IPS-20b (cell line): ENCODE data around the gene METTL16.
"Not testable (repeated sequence)": the region's sequence is repeated elsewhere in the genome, so short reads cannot be mapped to it uniquely, and the experiment has no call there.

Experiments used
- H3K27ac ChIP-seq: one replicate; pipeline ENCODE4 v1.5.1; 2013; ENCODE audit warnings: low read length
- H3K27me3 ChIP-seq: 2 replicates; pipeline ENCODE4 v1.6.1; 2013; ENCODE audit warnings: mild to moderate bottlenecking, low read length, inconsistent platforms; ENCODE audit not compliant: insufficient read depth
- H3K36me3 ChIP-seq: 2 replicates; pipeline ENCODE4 v1.6.1; 2013; ENCODE audit warnings: low read depth, mild to moderate bottlenecking, inconsistent platforms, low read length, moderate library complexity; ENCODE audit not compliant: insufficient read depth
- H3K4me1 ChIP-seq: 2 replicates; pipeline ENCODE4 v1.6.1; 2013; ENCODE audit warnings: mild to moderate bottlenecking, control low read depth, inconsistent platforms, low read length, moderate library complexity; ENCODE audit not compliant: insufficient read depth
- H3K4me3 ChIP-seq: 2 replicates; pipeline ENCODE4 v1.5.1; 2013; ENCODE audit warnings: mild to moderate bottlenecking, low read length, inconsistent platforms
- H3K9ac ChIP-seq: 2 replicates; pipeline ENCODE4 v1.6.1; 2013; ENCODE audit warnings: low read depth, mild to moderate bottlenecking, inconsistent platforms, low read length, moderate library complexity
- H3K9me3 ChIP-seq: 2 replicates; pipeline ENCODE4 v1.6.1; 2013; ENCODE audit warnings: mild to moderate bottlenecking, low read depth, low read length, inconsistent platforms; ENCODE audit not compliant: insufficient read depth

Gene METTL16, protein sequence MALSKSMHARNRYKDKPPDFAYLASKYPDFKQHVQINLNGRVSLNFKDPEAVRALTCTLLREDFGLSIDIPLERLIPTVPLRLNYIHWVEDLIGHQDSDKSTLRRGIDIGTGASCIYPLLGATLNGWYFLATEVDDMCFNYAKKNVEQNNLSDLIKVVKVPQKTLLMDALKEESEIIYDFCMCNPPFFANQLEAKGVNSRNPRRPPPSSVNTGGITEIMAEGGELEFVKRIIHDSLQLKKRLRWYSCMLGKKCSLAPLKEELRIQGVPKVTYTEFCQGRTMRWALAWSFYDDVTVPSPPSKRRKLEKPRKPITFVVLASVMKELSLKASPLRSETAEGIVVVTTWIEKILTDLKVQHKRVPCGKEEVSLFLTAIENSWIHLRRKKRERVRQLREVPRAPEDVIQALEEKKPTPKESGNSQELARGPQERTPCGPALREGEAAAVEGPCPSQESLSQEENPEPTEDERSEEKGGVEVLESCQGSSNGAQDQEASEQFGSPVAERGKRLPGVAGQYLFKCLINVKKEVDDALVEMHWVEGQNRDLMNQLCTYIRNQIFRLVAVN

DNA sequence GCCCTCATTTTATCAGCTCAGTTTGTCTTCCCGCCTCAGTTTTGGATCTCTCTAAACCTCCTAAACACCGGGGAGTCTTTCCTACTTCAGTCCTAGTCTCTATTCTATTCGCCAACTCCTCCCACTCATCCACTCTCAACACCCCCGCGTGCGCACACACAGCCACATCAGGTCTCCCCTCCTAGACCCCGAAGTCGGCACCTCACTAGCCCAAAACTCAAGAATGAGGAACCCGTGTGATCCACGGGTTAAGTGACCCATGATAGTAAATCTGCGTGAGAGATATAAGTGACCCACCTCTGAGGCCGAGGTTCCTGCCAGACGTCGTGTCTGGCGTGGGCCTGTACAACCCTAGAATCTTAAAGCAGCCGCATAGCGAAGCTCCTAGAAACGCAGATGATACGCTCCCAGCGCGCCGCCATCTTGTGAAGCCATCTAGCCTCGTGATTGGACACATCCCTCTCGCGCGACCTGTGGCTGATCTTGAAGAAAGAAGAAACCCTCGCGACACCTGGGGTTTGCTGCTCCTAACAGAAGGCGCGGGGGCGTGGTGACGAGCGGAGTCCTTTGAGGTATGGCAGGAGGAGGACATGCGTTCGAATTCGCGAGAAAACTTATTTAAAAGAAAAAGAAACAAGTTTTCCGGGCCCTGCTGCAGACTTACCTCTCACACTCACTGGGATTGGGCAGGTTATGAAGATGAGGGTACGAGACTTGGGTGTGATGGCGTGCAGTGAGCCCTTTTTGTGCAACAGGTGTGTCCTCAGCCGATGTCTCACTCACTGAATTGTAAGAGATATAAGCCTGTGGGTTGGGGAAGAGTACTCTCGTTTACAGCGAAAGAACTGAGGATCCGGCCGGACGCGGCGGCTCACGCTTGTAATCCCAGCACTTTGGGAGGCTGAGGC lies at the start of gene METTL16:
Gene METTL16, minus strand, starts transcription at position 427 of the 908 bp plus-strand sequence. CDS start 9,557 bp downstream, outside the sequence.
- peaks cover 4% of the 10 kb centered on the region; the same call in 1 of the 2 replicates for H3K36me3 ChIP-seq
- peaks cover 4% of the 10 kb centered on the region; the same call in 1 of the 2 replicates for H3K4me1 ChIP-seq
- peak within 1 kb of the TSS; percentile 83 for H3K4me3 ChIP-seq
- 0 out of 2 replicates have a peak, but pooled peaks cover 3% of the 10 kb centered on the region for H3K9me3 ChIP-seq
- H3K9ac ChIP-seq = peak within 1 kb of the TSS; percentile 97
- peak within 1 kb of the TSS; percentile 77 for H3K27ac ChIP-seq
- no peaks in the 10 kb centered on the region for H3K27me3 ChIP-seq

- no peak overlapping the region for H3K27ac ChIP-seq
- H3K9ac ChIP-seq = no peak overlapping the region
- H3K36me3 ChIP-seq = no peaks in the 10 kb centered on the region
- H3K4me3 ChIP-seq = no peak overlapping the region
- H3K4me1 ChIP-seq = no peaks in the 10 kb centered on the region
- no peaks in the 10 kb centered on the region for H3K27me3 ChIP-seq
- peaks cover 8% of the 10 kb centered on the region; the same call in 1 of the 2 replicates for H3K9me3 ChIP-seq
These were observed 49.0 kb upstream of the METTL16 start for GRCh38 chr17:2560658-2561057.

DNA sequence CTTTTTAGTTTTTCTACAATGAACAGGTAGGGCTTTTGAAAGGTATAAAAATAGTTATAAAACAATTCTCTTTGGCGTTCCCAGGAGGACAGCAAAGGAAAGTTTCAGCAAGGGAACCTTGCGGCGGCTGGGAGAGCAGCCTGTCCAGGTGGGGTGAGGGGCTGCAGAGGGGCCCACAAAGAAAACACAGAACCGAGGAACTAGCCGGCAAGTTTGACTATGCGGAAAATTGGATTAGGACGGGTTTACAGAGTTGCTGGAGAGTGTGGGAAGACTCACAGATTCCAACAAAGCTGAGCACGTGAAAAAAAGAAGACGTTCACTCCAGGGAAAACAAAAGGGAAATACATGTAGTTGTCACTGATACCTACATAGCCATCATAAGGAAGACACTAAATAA lies 40.2 kb upstream of the METTL16 start:
- Histone ChIP-seq H3K4me1 (peaks cover 5% of the 10 kb centered on the region; the same call in 1 of the 2 replicates), H3K9ac (peak overlapping the region; percentile 73; the same call in 1 of the 2 replicates), H3K36me3 (no peaks in the 10 kb centered on the region), H3K27me3 (no peaks in the 10 kb centered on the region), H3K4me3 (peak overlapping the region; percentile 41; the same call in 1 of the 2 replicates), H3K9me3 (no peaks in the 10 kb centered on the region), H3K27ac (peak overlapping the region; percentile 62)

GRCh38 chr17:2551493-2551892 lies 39.8 kb upstream of the METTL16 start:
- no peaks in the 10 kb centered on the region for H3K36me3 ChIP-seq
- H3K9ac ChIP-seq = peak overlapping the region; percentile 73; the same call in 1 of the 2 replicates
- no peaks in the 10 kb centered on the region for H3K27me3 ChIP-seq
- no peaks in the 10 kb centered on the region for H3K9me3 ChIP-seq
- H3K27ac ChIP-seq = peak overlapping the region; percentile 62
- H3K4me3 ChIP-seq = peak overlapping the region; percentile 41; the same call in 1 of the 2 replicates
- peaks cover 5% of the 10 kb centered on the region; the same call in 1 of the 2 replicates for H3K4me1 ChIP-seq

- Histone ChIP-seq H3K27me3 (no peaks in the 10 kb centered on the region), H3K36me3 (no peaks in the 10 kb centered on the region), H3K4me3 (no peak overlapping the region), H3K4me1 (peaks cover 5% of the 10 kb centered on the region; the same call in 1 of the 2 replicates), H3K27ac (no peak overlapping the region), H3K9ac (no peak overlapping the region), H3K9me3 (no peaks in the 10 kb centered on the region)
These were observed 37.9 kb upstream of the METTL16 start for GRCh38 chr17:2549392-2550211.

DNA sequence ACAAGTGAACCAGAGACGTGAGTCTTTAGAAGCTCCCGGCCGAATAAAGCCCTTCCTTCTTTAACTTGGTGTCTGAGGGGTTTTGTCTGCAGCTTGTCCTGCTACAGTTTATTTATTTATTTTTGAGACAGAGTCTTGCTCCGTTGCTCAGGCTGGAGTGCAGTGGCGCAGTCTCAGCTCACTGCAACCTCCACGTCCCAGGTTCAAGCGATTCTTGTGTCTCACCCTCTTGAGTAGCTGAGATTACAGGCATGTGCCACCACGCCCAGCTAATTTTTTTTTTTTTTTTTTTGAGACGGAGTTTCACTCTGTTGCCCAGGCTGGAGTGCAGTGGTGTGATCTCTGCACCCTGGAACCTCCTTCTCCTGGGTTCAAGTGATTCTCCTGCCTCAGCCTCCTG lies 36.3 kb upstream of the METTL16 start:
- H3K36me3 ChIP-seq, H3K27ac ChIP-seq, H3K27me3 ChIP-seq, H3K9me3 ChIP-seq, H3K9ac ChIP-seq, H3K4me1 ChIP-seq, H3K4me3 ChIP-seq: not testable (repeated sequence)

DNA sequence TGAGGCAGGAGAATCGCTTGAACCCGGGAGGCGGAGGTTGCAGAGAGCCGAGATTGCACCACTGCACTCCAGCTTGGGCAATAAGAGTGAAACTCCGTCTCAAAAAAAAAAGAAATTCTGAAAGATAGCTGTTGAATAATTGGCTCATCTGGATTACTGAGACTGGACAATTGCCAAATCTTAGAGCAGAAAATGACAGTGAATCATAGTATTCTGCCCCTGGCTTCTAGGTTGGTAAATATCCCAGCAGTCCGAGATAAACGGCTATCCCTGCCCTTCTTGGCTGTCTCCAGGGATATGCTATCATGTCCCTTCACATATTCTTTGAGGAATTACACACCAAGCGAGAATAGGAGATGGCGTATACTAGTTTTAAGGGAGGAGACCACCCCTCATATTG lies 35.5 kb upstream of the METTL16 start:
- Histone ChIP-seq H3K4me1 (peaks cover 5% of the 10 kb centered on the region; the same call in 1 of the 2 replicates), H3K9me3 (no peaks in the 10 kb centered on the region), H3K27me3 (no peaks in the 10 kb centered on the region), H3K36me3 (no peaks in the 10 kb centered on the region), H3K27ac (no peak overlapping the region), H3K4me3 (no peak overlapping the region), H3K9ac (no peak overlapping the region)

DNA sequence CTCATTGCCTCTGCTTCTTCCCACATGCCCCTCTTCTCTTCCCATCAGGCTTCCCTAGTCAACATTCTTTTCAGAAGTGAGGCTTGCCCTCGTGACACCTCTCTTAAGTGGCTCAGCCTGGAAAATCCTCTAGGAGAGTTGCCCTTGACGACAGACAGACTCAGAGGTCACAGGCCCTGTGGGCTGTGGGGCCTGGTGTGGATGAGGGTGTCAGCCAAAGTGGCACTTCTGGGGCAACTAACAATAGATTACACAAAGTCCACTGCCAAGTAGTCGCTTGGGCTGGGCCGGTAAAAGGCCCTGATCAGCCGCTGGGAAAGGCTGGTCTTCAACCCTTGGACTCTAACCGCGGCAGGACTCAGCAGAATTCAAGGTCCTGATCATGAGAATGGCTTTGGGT lies 33.7 kb upstream of the METTL16 start:
- no peaks in the 10 kb centered on the region for H3K4me1 ChIP-seq
- no peak overlapping the region for H3K27ac ChIP-seq
- no peaks in the 10 kb centered on the region for H3K27me3 ChIP-seq
- no peaks in the 10 kb centered on the region for H3K9me3 ChIP-seq
- no peak overlapping the region for H3K4me3 ChIP-seq
- H3K9ac ChIP-seq = no peak overlapping the region
- H3K36me3 ChIP-seq = no peaks in the 10 kb centered on the region

GRCh38 chr17:2542456-2542855 lies 30.8 kb upstream of the METTL16 start:
- no peak overlapping the region for H3K9ac ChIP-seq
- H3K4me3 ChIP-seq = no peak overlapping the region
- H3K36me3 ChIP-seq = no peaks in the 10 kb centered on the region
- H3K27me3 ChIP-seq = no peaks in the 10 kb centered on the region
- H3K4me1 ChIP-seq = no peaks in the 10 kb centered on the region
- no peaks in the 10 kb centered on the region for H3K9me3 ChIP-seq
- no peak overlapping the region for H3K27ac ChIP-seq

GRCh38 chr17:2542056-2542455 lies 30.4 kb upstream of the METTL16 start:
- Histone ChIP-seq H3K4me3 (no peak overlapping the region), H3K36me3 (no peaks in the 10 kb centered on the region), H3K27me3 (no peaks in the 10 kb centered on the region)

DNA sequence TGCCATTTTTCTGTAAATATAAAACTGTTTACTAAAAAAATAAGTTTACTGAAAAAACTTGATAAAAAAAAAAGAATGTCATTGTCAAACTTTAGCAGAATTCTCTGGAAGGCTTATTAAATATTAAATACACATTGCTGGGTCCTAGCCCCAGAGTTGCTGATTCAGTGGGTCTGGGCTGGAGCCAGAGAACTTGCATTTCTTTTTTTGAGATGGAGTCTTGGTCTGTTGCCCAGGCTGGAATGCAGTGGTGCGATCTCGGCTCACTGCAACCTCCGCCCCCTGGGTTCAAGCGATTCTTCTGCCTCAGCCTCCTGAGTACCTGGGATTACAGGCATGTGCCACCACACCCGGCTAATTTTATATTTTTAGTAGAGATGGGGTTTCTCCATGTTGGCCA lies 25.9 kb upstream of the METTL16 start:
- not testable (repeated sequence) for H3K36me3 ChIP-seq, H3K4me1 ChIP-seq, H3K4me3 ChIP-seq, H3K9ac ChIP-seq, H3K9me3 ChIP-seq, H3K27ac ChIP-seq, H3K27me3 ChIP-seq

More at GRCh38 chr17:2542056-2542455, 30.4 kb upstream of the METTL16 start:
- Histone ChIP-seq H3K9ac (no peak overlapping the region), H3K27ac (no peak overlapping the region), H3K9me3 (no peaks in the 10 kb centered on the region), H3K4me1 (no peaks in the 10 kb centered on the region)
